OCI-LY7 (cell line): Measurements from ENCODE around the gene ZNHIT1. TPM values are rescaled to one million over a fixed set of nuclear protein-coding genes. Genes with fewer than 3 reads are reported as not detected.

Source experiments
- BruUV-seq: library from RNA; stranded (reverse); fragments of 400-500 nt; replicated peaks from 2 replicates; lab custom pipeline; 2021; lab: Mats Ljungman, UMichigan
- CTCF ChIA-PET: fragments of 300-600 bp; sonication (Branson Sonifier 250); formaldehyde crosslinking; loops from one replicate; lab custom pipeline; 2022; ENCODE audit warnings: antibody characterized with exemption; ENCODE audit not compliant: unreplicated experiment; lab: Charles Lee
- POLR2A ChIA-PET: fragments of 300-600 bp; sonication (Branson Sonifier 250); formaldehyde crosslinking; loops from one replicate; lab custom pipeline; 2022; ENCODE audit warnings: antibody characterized with exemption; lab: Charles Lee
- DNase-seq: peaks from one replicate; pipeline ENCODE4 v3.0.0-alpha.2; 2015; ENCODE audit warnings: low spot score
- H2AFZ ChIP-seq: fragments of 200-600 bp; sonication (generic), shearing (Covaris generic); 2 replicates; pipeline ENCODE4 v1.6.1; 2014; ENCODE audit warnings: mild to moderate bottlenecking, antibody characterized with exemption, low read length, moderate library complexity
- H3K27ac ChIP-seq: fragments of 200-600 bp; sonication (generic); 2 replicates; pipeline ENCODE4 v1.5.1; 2014; ENCODE audit warnings: mixed run types, low read depth, mild to moderate bottlenecking, moderate library complexity, low read length, inconsistent platforms; ENCODE audit not compliant: poor library complexity, severe bottlenecking
- H3K36me3 ChIP-seq: fragments of 200-600 bp; sonication (generic); 2 replicates; pipeline ENCODE4 v1.6.1; 2014; ENCODE audit warnings: mild to moderate bottlenecking, antibody characterized with exemption, low read length, moderate library complexity, mixed read lengths; ENCODE audit not compliant: insufficient read depth
- H3K4me1 ChIP-seq: fragments of 200-600 bp; sonication (generic); 2 replicates; pipeline ENCODE4 v1.5.1; 2014; ENCODE audit warnings: mild to moderate bottlenecking, low read length; ENCODE audit not compliant: insufficient read depth, poor library complexity, severe bottlenecking
- H3K4me2 ChIP-seq: fragments of 200-600 bp; sonication (generic); 2 replicates; pipeline ENCODE4 v1.6.1; 2014; ENCODE audit warnings: mild to moderate bottlenecking, low read length
- H3K4me3 ChIP-seq: fragments of 200-600 bp; sonication (generic); 2 replicates; pipeline ENCODE4 v1.5.1; 2014; ENCODE audit warnings: mild to moderate bottlenecking, low read depth, low read length; ENCODE audit not compliant: poor library complexity, severe bottlenecking
- H3K79me2 ChIP-seq: fragments of 200-600 bp; sonication (generic); 2 replicates; pipeline ENCODE4 v1.6.1; 2016; ENCODE audit warnings: low read depth, mild to moderate bottlenecking, low read length, moderate library complexity, mixed read lengths; ENCODE audit not compliant: insufficient read depth
- H3K9me2 ChIP-seq: fragments of 200-600 bp; sonication (generic); 2 replicates; pipeline ENCODE4 v1.6.1; 2016; ENCODE audit warnings: mild to moderate bottlenecking, low read length, mixed read lengths; ENCODE audit not compliant: insufficient read depth
- H3K9me3 ChIP-seq: fragments of 200-600 bp; sonication (generic); 2 replicates; pipeline ENCODE4 v1.6.1; 2014; ENCODE audit warnings: mild to moderate bottlenecking, mixed run types, low read length, mixed read lengths
- H4K20me1 ChIP-seq: fragments of 200-600 bp; sonication (generic); 2 replicates; pipeline ENCODE4 v1.6.1; 2014; ENCODE audit warnings: mild to moderate bottlenecking, antibody characterized with exemption, low read length, moderate library complexity, mixed read lengths; ENCODE audit not compliant: insufficient read depth
- CTCF ChIP-seq: fragments of 200-600 bp; sonication (generic); conservative IDR thresholded peaks from 2 replicates; pipeline ENCODE4 v1.5.1; 2014; ENCODE audit warnings: mild to moderate bottlenecking, antibody characterized with exemption, low read length, moderate library complexity, mixed read lengths
- EZH2phosphoT487 ChIP-seq: fragments of 200-600 bp; sonication (generic); IDR thresholded peaks from 2 replicates; pipeline ENCODE4 v1.6.1; 2018; ENCODE audit warnings: low read depth, borderline replicate concordance, mild to moderate bottlenecking, mixed run types, antibody characterized with exemption, low read length, moderate library complexity, mixed read lengths
- intact Hi-C: fragments of 100-400 bp; cut with micrococcal nuclease; formaldehyde crosslinking; loops from one replicate; pipeline ENCODE4 v1.10.0; 2022; ENCODE audit not compliant: unreplicated experiment
- total RNA-seq, 2 experiments: library from RNA; depleted of rRNA in 1 of 2; stranded (reverse); fragments of >200 nt in 1 of 2; shearing (Covaris generic) in 1 of 2; gene quantifications; 2 replicates each; pipeline ENCODE4 v1.2.3, GENCODE V29; 2014 to 2022

The ZNHIT1 gene
- total RNA-seq, 2 experiments from 2014 or later: 44.3 to 77.3 TPM

DNA sequence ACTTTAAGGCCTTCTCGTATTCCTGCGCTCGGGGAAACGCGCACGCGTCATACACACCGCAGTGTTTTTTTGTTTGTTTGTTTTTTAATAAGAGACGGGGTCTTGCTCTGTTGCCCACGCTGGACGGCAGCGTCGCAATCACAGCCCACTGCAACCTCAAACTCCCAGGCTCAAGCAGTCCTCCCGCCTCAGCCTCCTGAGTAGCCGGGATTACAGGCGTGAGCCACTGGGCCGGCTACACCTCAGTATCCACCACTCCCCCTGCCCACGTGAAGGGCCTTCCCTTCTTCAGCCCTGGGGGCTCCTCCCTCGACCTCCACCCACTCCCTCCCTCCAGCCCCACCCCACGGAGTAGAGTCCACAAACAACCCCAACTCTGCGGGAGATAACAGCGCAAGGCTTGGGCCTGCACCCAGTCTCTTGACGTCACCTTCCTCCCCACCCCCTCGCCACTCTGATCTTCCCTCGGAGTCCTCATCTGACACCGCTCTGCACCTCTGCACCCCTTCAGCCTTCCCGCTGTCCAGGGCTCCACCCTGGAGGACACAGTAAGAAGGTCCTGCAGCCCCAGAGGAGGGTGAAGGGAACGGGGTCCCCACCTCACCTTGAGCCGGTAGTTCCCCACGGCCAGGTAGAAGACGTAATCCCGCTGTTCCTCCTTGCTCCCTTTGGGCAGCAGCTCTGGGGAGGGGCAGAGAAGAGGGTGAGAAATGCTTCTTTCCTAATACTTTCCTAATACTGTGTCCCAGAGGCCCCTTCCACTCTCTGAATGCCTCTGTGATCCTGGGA lies 22.5 kb downstream of the ZNHIT1 start:
- peaks cover 18% of the 10 kb centered on the region; the same call in 1 of the 2 replicates for H3K79me2 ChIP-seq
- intact Hi-C loops: loop anchor here (5.0 kb wide), 1 partner anchor 42 kb away; no protein-coding TSS in a partner anchor
- peaks cover 47% of the 10 kb centered on the region; the same call in 1 of the 2 replicates for H3K36me3 ChIP-seq
- no peak overlapping the region for H3K27ac ChIP-seq
- no peak overlapping the region for H3K4me2 ChIP-seq
- TF ChIP-seq CTCF: no peak
- TF ChIP-seq EZH2phosphoT487: no peak
- no peak overlapping the region for H2AFZ ChIP-seq
- H3K4me3 ChIP-seq: no peak overlapping the region
- no peak for DNase-seq
- H3K4me1 ChIP-seq: peaks cover 12% of the 10 kb centered on the region
- BruUV-seq: no TSS peak
- H3K9me3 ChIP-seq: no peaks in the 10 kb centered on the region
- H4K20me1 ChIP-seq: no peaks in the 10 kb centered on the region
- H3K9me2 ChIP-seq: no peaks in the 10 kb centered on the region
- ChIA-PET CTCF (no interaction called here), POLR2A (no interaction called here)

DNA sequence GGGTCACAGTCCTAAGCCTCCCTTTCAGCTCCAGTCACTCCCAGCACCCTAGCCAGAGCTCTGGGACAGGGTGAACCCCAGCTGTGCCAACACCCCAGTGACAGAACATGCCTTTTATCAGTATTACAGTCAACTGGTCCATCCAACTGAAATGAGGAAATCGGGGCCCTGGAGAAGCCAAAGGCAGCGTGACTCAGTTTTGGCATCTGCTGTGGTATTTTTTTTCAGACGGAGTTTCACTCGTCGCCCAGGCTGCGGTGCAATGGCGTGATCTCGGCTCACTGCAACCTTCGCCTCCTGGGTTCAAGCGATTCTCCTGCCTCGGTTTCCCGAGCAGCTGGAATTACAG lies 23.0 kb downstream of the ZNHIT1 start:
- Histone ChIP-seq H4K20me1 (no peaks in the 10 kb centered on the region), H3K79me2 (peaks cover 23% of the 10 kb centered on the region; the same call in 1 of the 2 replicates), H3K27ac (no peak overlapping the region), H3K36me3 (peaks cover 47% of the 10 kb centered on the region; the same call in 1 of the 2 replicates), H3K4me1 (peaks cover 17% of the 10 kb centered on the region), H3K9me3 (no peaks in the 10 kb centered on the region), H2AFZ (no peak overlapping the region), H3K4me2 (no peak overlapping the region), H3K4me3 (no peak overlapping the region), H3K9me2 (no peaks in the 10 kb centered on the region)
- no TSS peak for BruUV-seq
- POLR2A ChIA-PET: interaction anchor here (0.7 kb wide), 1 partner anchor 366 kb away, joined by 5 read pairs; the partner anchor contains the start of gene SRRT
- intact Hi-C loops: loop anchor here (5.0 kb wide), 1 partner anchor 41 kb away; no protein-coding TSS in a partner anchor
- no peak for DNase-seq
- CTCF ChIA-PET: no interaction called here
- no peak for TF ChIP-seq CTCF
- TF ChIP-seq EZH2phosphoT487: no peak
